T-helper 22 cell (primary cell): ENCODE data around the gene MCHR1.
"Not testable (repeated sequence)": the region's sequence is repeated elsewhere in the genome, so short reads cannot be mapped to it uniquely, and the experiment has no call there.

Source experiments
- DNase-seq: peaks from one replicate; pipeline ENCODE4 v3.0.0-alpha.2; 2020; ENCODE audit warnings: low read depth

Gene MCHR1

GRCh38 chr22:40679249-40679963, at the start of gene MCHR1:
Gene MCHR1 (plus strand): TSS chr22:40679484. CDS start chr22:40679653, 169 bp downstream.
- DNase-seq: no peak

- no peak for DNase-seq
Observed at GRCh38 chr22:40631925-40632324, 47.4 kb upstream of the MCHR1 start.

- no peak for DNase-seq
Observed at GRCh38 chr22:40633036-40633435, 46.2 kb upstream of the MCHR1 start.

GRCh38 chr22:40634119-40634903, 45.0 kb upstream of the MCHR1 start:
- DNase-seq: no peak

GRCh38 chr22:40635043-40635939, 44.0 kb upstream of the MCHR1 start:
- DNase-seq: no peak

- DNase-seq: no peak
Observed at GRCh38 chr22:40635940-40636379, 43.3 kb upstream of the MCHR1 start.

- DNase-seq: peak; percentile 100
Observed at GRCh38 chr22:40636380-40637182, 42.7 kb upstream of the MCHR1 start, which contains the start of gene MRTFA. Gene MRTFA (minus strand): TSS chr22:40636719.

- peak; percentile 35 for DNase-seq
Observed at GRCh38 chr22:40637183-40638150, 41.8 kb upstream of the MCHR1 start.

- DNase-seq: no peak
Observed at GRCh38 chr22:40638261-40638660, 41.0 kb upstream of the MCHR1 start.

GRCh38 chr22:40641269-40641668, 38.0 kb upstream of the MCHR1 start:
- DNase-seq: no peak

GRCh38 chr22:40642316-40642715, 37.0 kb upstream of the MCHR1 start:
- no peak for DNase-seq

- DNase-seq: no peak
Observed at GRCh38 chr22:40645579-40646197, 33.6 kb upstream of the MCHR1 start.

- DNase-seq: no peak
Observed at GRCh38 chr22:40648386-40648785, 30.9 kb upstream of the MCHR1 start.

- no peak for DNase-seq
Observed at GRCh38 chr22:40651057-40651456, 28.2 kb upstream of the MCHR1 start.

- peak; percentile 75 for DNase-seq
Observed at GRCh38 chr22:40651563-40652501, 27.5 kb upstream of the MCHR1 start.

GRCh38 chr22:40653361-40653760, 25.9 kb upstream of the MCHR1 start:
- no peak for DNase-seq

- DNase-seq: no peak
Observed at GRCh38 chr22:40654522-40655167, 24.6 kb upstream of the MCHR1 start.

- not testable (repeated sequence) for DNase-seq
Observed at GRCh38 chr22:40655941-40656340, 23.3 kb upstream of the MCHR1 start.
